HS-27A (cell line): Measurements from ENCODE around the gene NRXN2.

Experiments
- DNase-seq: peaks from one replicate; pipeline ENCODE4 v3.0.0-alpha.2; 2012; ENCODE audit warnings: low read depth, missing footprints

The NRXN2 gene

GRCh38 chr11:64759131-64759721 lies 36.2 kb upstream of the NRXN2 start:
- no peak for DNase-seq

DNA sequence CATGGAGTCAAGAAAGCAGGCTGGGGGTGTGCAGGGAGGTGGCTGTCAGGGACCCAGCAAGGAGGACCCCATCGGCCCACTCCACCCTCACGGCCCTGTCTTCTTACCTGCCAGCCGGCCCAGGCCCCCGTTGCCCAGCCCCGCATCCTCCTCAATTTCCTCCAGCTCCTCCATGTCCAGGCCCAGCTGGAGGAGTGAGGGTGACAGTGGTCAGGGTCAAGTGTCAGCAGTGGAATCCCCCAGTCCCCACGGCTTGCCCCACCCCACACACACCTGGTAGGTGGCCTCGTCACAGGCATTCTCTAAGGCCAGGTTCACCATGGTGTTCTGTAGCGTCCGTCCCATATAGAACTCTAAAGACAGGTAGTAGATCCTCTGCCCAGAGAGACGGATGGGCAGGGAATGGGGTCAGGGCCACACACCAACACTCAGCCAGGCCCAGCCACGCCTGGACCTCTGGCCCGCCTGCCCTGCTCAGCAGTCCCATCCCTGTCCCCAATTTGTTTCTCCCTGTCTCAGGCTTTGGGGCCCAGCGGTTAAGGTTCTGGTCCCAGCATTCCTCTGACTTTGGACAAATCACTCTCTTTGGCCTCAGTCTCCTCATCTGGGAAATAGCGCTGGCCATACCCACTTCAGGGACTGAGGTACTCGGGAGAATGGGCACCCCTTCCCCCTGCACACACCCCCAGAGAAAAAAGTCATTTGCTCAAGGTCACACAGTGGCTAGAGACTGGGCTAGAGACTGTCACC lies 35.5 kb upstream of the NRXN2 start:
- no peak for DNase-seq

- no peak for DNase-seq
Measured at GRCh38 chr11:64757549-64758329, 34.7 kb upstream of the NRXN2 start.

- DNase-seq, result no peak
Measured at GRCh38 chr11:64755681-64756361, 32.8 kb upstream of the NRXN2 start.

DNA sequence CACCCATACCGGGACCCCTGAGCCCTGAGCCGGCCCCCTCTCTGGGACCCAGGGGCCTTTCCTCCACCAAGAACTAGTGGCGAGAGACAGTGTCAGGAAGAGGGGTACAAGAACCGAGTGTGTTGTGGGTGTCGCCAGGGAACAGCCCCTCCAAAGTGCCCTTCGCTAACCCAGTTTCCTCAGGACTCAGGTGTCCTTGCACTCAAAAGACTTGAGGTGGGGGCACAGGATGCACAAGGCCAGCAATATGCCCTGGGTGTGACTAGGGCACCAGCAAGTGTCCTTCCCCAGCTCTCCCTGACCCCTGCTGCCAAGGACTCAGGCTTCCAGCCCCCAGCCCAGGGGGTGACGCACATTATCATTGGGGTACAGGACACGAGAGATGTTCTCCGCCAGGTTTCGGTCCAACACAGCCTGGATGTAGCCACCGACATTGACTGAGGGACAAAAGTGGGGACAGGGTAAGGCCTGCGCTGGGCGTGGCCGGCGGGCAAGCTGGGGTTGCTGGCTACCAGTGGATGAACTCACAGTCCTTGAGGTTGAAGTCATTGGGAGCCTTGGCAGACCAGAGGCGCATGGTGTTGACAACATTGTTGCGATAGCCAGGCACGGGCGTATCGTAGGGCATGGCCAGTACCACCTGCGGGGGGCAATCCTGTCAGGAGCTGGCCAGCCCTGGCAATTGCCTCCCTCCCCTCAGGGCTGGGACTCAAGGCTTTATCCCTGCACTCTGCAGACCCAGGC lies 32.1 kb upstream of the NRXN2 start:
- no peak for DNase-seq

DNA sequence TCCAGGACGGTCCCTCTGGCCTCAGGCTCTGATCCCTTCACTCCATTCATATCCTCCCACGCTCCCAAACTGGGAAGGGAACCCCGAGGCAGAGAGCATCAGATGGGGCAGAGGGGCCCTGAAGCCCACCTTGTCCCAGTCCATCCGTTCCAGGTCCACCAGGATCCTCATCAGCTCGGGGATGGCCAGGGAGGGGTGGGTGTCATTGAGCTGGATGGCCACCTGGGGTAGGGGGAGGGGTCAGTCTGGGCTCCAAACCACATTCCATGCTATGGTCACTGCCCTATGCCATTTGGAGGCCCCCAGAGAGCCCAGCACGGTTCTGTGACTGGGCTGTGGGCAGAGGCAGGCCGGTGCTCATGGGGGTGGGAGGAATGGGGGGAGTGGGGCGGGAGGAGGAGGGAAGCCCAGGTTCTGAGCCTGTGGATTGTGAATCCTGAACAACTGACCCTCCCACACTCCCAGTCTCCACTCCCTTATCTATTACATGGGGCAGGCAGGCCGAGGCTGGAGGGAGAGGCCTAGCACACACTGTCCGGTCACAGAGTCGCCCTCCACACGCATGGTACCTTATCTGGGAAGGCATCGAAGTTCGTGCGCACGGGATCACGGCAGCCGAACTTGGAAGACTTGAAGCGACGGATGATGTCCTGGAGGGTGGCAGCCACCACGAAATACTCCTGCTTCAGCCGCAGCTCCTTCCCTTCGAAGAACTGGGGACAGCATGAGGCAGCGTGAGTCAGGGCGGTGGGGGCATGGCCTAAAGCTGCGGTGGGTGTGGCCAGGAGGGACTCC lies 31.3 kb upstream of the NRXN2 start:
- no peak for DNase-seq

- DNase-seq, result no peak
Measured at GRCh38 chr11:64753380-64754123, 30.6 kb upstream of the NRXN2 start.

GRCh38 chr11:64753019-64753379 lies 30.0 kb upstream of the NRXN2 start:
- DNase-seq, result no peak

- DNase-seq, result no peak
Measured at GRCh38 chr11:64752175-64752970, 29.4 kb upstream of the NRXN2 start.

- DNase-seq, result no peak
Measured at GRCh38 chr11:64751580-64751979, 28.6 kb upstream of the NRXN2 start.

- no peak for DNase-seq
Measured at GRCh38 chr11:64751136-64751535, 28.1 kb upstream of the NRXN2 start.

DNA sequence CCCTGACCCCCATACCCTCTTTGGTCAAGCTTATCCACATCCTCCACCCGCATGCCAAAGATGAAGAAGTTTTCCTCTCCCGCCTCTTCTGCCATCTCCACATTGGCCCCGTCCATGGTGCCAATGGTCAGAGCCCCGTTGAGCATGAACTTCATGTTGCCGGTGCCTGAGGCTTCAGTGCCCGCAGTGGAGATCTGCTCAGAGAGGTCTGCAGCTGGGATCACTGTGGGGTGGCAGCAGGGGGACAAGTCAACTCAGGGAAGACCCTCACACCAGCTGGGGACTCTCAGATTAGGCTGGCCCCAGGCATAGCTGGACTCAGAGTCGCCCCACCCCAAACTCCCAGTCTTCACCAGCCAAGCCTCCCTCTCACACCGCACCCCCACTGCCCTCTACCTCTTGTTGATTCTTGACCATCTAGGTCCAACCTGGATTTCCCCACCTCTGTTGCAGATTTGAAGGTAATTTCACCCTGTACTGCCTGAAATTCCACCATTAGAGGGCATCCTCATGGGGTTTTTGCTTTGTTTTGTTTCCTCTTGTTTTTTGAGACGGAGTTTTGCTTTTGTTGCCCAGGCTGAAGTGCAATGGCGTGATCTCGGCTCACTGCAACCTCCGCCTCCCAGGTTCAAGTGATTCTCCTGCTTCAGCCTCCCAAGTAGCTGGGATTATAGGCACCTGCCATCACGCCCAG lies 27.5 kb upstream of the NRXN2 start:
- no peak for DNase-seq

GRCh38 chr11:64747961-64748665 lies 25.1 kb upstream of the NRXN2 start:
- DNase-seq, result no peak

GRCh38 chr11:64746486-64746885 lies 23.5 kb upstream of the NRXN2 start:
- no peak for DNase-seq

DNA sequence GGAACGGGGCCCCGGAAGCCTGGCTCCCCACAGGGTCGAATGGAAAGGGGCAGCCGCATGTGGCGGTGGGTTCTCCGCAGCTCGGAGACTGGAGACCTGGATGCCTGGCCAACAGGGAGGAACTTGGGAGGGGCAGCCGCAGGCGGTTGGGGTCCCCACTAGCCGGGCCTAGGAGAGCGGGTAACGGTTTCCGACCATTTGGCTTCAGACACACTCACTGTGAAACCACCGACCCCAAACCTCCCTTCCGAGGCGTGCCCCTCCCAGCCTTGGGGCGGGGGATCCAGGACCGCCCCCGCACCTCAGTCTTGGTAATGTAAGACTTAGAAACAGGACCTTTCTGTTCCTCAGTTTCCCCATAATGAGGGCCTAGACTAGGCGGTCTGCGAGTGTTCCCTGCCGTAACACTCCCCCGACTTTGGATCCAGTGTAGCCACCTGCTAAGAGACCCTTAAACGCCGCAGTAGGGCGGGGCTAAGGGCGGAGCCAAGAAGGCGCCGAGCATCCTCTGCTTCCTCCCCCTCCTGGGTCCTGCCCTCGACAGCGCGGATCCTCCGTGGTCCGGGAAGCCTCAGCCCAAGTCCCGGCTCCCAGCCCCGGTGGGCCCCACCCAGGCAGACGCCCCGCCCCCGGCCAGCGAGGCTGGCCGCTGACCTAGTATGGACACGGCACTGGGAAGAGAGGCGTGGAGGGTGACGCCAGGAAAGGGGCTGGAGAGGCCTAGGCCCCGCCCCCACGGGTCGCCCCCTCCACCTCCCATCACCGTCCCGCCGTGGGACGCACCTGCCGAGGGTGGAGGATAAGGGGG lies 22.7 kb upstream of the NRXN2 start:
- no peak for DNase-seq

DNA sequence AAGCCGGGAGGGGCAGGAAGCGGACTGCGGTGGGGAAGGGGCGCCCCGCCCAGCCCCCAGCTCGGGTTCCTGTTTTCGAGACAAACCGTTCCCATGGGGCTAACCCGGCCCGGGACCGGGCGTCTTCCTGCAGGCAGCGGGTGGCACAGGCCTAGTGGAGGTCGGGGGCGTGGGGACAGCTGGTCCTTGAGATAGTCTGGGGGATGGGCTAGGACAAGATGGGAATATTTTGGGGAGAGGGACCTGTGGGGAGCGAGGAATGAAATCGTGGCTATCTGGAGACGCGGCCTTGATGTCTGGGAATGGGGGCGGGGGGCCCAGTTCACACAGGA lies 22.2 kb upstream of the NRXN2 start:
- DNase-seq, result no peak

DNA sequence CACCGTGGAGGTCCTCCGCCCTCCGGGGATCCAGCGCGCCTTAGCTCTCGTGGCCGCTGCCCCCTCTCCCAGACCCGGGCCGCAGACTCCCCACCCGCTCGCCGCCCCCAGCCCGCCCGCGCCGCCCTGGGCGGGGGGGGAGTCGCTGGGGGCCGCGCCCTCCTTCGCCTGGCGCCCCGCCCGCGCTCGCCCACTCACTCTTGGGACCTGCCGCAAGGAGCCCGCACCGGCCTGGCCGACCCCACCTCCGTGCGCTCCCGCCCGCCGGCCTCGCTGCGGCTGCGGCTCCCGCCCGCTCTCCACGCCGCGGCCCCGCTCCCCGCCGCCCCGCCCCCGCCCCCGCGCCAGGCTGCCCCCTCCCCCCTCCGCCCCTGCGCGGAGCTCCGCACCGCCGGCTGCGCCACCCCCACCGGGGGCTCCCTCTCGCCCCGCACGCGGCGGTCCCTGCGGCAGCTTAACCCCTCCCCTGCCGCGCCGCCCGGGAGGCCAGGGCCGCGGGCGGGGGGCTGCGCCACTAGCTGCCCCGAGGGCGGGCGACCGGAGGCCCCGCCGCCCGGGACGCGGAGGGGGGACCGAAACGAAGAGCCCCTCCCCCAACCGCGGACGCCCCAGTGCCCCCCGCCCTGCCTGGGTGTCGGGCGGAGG lies 21.7 kb upstream of the NRXN2 start:
- DNase-seq, result no peak
